GM12801 (cell line): ENCODE results near the gene LMF1.

Source experiments
- TF ChIP-seq, protein P1 (sequence below): IDR thresholded peaks from one replicate; pipeline ENCODE4 v1.5.1; 2011; ENCODE audit warnings: control low read depth; ENCODE audit not compliant: insufficient read length; ENCODE audit errors: extremely low read depth

Gene LMF1

DNA sequence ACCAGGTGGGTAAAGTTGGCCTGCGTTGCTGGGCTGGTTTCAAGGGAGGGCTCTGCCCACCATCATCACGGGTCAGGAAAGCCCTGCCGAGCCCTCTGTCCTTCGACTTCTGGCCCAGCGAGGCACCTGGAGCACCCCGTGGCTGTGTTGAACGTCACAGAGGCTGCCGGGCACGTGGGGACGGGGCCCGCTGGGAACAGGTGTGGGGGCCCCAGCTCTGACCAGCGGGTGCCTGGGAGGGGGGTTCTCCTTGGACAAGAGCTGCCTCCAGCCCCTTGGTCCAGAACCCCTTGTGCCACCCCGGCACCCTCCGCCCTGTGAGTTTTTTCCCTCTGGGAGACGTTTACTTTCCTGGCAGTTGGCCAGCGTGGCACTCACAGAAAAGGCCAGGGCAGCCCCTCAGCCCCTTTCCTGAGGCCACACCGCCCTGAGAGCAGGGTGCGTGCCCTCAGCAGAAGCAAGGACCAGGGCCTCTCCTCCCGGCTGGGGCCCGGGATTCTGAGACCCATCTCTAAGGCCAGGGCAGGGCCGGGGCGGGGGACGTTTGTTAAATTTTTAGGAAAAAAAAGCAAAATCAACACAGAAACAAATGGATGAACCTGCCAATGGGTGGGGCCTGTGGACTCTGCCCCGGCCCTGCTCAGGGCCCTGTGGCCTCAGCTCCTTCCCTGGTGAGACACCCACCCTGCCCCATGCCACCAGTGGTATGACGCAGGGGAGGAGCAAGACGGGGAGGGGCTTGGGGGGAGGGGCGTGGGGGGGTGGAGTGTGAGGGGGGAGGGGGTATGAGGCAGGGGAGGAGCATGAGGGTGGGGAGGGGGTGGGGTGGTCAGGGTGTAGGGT, 139.0 kb downstream of the LMF1 start:
- TF ChIP-seq, protein P1, sequence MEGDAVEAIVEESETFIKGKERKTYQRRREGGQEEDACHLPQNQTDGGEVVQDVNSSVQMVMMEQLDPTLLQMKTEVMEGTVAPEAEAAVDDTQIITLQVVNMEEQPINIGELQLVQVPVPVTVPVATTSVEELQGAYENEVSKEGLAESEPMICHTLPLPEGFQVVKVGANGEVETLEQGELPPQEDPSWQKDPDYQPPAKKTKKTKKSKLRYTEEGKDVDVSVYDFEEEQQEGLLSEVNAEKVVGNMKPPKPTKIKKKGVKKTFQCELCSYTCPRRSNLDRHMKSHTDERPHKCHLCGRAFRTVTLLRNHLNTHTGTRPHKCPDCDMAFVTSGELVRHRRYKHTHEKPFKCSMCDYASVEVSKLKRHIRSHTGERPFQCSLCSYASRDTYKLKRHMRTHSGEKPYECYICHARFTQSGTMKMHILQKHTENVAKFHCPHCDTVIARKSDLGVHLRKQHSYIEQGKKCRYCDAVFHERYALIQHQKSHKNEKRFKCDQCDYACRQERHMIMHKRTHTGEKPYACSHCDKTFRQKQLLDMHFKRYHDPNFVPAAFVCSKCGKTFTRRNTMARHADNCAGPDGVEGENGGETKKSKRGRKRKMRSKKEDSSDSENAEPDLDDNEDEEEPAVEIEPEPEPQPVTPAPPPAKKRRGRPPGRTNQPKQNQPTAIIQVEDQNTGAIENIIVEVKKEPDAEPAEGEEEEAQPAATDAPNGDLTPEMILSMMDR = no peak

DNA sequence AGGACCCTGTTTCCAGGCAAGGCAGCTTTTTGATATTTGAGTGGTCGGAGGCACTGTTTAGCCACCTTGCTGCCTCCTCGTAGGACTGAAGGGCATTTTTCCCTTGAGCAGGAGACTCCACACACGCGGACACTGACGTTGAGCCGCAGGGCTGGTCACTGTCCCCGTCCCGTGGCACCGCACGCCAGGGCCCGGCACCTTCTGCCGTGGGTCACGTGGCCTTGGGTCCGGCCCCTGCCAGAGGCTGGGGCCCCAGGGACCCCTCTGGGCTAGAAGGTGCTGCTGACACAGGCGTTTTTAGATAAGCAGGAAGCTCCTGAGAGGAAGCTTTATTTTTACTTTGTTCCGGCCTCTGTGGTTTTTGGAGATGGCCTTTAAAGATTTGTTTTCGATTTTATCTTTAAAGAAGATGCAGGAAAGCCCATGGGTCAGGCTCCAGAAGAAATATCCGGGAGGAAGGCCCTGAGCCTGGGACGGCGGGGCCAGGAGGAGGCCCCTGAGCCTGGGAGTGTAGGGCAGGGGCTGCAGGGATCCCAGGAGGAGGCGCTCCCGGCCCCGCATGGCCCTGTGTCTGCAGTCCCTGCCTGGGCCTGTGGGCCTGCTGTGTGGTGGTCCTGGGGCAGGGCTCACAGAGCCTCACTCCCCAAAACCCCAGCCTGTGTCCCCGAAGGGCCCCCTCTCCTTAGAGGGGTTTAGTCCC, 139.8 kb downstream of the LMF1 start:
- TF ChIP-seq, protein P1 = no peak

DNA sequence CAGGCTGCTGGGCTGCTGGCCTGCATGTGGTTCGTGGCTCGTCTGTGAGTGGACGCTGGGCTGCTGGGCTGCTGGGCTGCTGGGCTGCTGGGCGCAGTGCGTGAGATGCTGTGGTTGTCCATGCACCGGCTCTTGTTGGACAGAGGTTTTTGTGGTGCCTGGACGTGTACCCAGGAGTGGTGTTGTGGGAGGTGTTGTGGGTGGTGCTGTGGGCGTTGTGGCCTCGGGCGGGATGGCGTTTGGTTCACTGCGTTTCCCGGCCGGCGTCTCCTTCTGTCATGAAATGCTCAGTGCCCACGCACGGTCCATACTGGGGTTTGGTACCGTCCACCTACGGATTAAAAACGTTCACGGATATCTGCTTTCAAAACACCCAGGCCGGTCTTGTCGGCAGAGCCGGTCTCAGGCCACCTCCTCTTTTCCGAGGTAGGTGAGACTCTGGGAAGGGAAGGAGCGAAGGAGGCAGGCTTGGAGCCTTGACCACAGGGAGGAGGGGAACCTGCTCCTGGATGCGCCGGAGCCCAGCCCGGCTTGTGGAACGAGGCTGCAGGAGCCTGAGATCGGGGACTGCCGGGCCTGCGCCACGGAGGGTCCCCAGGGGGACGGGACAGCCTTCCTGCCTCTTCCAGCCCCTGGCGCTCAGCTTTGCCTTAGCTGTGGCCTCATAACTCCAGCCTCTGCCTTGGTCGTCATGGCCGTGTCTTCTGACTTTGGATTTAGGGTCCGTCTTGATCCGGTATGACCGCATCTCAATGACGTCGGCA, 140.5 kb downstream of the LMF1 start:
- TF ChIP-seq, protein P1 = no peak

DNA sequence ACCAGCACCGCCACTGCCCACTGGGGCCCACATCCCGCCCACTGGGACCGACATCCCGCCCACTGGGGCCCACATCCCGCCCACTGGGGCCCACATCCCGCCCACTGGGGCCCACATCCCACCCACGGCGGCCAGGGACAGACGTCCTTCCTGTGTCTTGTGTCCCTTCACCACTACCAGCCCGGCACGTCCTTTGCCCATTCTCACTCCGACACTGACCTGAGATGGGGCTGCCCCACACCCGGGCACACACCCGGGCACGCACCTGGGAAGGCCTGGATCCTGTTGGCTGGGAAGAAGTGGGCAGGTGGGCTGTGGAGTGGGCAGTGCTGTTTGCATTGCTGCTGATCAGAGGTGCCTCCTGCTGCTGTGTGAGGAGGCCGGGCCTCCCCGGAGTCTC, 141.9 kb downstream of the LMF1 start:
- TF ChIP-seq, protein P1 = no peak

DNA sequence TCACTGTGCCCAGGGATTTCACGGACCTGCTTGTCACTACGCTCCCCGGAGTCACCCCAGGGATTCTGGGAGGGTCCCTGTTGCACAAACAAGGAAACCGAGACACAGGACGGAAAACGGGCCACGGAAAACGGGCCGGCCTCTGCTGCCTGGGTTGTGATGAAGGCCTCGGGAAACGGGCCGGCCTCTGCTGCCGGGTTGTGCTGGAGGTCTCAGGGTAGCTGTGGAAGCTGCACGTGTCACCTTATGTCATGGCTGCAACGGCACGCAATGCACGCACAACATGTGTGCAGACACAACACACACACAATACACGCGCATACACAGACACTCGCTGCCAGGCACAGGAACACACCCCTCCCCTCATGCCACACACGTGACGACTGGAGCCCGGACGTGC, 143.3 kb downstream of the LMF1 start:
- TF ChIP-seq, protein P1 = no peak

DNA sequence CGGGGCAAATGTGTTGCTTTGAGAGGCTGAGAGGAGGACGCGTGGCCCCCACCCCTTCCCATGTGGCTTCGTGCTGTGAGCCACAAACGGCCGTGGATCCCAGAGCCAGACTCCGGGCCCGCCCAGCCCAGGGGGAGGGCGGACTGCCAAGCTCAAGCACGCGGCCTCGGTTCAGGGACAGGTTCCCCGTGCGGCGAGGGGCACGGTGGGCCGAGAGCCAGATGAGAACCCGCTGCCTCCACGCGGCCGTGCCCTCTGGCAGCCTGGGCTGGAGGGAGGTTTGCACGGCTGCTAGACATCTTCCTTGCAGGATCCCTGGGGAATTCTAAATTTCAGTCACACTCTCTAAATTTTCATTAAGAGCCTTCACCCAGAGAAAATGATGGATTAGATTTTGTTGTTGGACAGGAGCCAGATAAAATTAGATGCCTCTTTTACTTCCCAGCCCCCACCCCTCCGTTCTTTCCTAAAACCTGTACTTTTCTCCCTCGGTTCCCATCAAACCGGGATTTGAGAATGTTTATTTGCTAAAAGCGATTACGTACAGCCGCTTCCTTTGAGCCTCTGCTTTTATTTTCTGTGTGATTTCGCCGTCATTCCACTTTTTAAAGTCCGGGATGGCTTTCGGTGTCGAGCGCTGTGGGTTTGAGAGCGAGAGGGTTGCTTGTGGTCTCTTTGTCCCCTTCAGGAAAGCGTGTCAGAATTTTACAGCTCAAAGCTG, 145.3 kb downstream of the LMF1 start:
- TF ChIP-seq, protein P1 = no peak
